Stimulated activated CD8-positive, alpha-beta memory T cell treated with anti-CD3 and anti-CD28 coated beads, Interleukin-7, amount 100 ng/mL, for 48 hours (primary cell): ENCODE data around the gene TFCP2L1.

ENCODE experiments used
- DNase-seq, 2 donors: peaks; one replicate each; pipeline ENCODE4 v3.0.0-alpha.2; 2020; ENCODE audit warnings: low read depth in 1 of 2; ENCODE audit errors: extremely low read depth in 1 of 2

TFCP2L1 gene

DNA sequence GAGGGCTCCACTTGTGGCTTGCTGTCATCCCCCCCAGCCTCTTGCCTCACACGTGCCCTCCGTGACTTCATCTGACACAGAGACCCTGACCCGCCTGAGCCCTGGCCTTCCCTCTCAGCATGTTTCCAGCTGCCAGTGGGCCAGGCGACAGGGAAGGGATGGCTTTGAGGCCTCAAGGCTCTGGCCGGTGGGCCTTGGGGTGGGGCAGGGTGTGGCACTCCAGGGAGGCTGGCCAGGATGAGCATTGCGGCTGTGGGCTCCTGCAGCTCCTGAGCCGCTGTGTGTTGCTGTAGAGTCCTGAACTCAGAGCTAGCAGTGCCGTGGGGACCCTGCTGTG is 85.0 kb downstream of the TFCP2L1 start:
- no peak for DNase-seq

DNA sequence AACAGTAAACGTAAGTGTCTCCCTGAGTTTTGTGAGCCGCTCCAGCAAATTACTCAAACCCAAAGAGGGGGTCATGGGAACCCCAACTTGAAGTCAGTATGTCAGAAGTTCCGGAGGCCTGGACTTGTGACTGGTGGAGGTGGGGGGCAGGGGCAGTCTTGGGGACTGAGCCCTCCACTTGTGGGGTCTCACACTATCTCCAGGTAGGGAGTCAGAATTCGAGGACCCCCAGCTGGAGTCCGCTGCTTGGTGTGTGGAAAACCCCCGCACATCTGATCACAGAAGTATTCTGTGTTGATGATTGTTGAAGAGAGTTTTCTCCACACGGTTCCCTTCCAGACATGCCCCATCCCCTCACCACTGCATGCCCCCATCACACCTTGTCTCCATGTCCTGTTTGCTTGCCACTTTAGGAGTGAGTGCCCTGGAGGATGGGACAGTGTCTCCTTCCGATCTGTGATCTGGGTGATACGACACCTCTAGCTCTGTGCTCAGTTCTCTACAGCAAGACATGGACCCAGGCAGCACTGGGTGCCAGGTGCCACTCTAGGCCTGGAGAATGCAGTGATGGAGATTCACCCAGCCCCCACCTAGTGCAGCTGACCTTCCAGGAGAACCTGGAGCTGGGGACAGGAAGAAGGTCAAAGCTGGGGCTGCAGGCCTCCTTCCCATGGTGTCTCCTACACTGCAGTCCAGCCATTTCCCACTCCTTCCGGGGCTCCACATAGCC is 85.6 kb downstream of the TFCP2L1 start:
- no peak for DNase-seq

DNA sequence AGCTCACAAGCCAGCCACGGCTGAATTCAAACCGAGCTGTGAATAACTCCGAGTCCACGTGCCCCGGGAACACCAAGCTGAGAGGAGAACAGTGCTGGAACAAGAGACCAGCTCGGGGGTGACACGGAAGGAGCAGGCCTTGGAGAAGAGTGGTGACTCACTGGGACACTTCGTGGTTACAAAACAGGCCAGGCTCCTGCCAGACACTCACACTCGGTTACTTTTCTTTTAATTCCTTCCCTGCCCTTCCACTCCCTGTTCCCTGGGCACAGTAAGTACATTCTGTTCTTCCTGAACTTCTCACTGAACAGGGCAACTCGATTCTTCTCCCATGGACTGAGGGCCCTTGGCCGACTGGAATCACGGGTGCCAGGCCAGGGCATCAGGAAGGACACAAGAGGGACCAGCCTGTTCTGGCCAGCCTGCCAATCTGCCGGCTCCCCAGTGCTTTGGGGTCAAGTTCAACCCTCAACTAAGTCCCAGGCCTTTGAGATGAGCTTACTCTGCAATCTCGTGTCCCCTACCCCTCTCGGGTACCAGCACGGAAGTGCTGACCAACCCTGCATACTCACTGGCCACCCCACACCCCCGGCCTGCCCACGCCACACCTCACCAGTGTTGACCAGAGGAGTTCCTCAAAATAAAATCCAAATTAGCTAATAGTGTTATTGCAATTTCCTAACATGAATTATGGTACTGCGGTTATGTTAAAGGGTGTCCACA is 87.5 kb downstream of the TFCP2L1 start:
- DNase-seq = no peak

DNA sequence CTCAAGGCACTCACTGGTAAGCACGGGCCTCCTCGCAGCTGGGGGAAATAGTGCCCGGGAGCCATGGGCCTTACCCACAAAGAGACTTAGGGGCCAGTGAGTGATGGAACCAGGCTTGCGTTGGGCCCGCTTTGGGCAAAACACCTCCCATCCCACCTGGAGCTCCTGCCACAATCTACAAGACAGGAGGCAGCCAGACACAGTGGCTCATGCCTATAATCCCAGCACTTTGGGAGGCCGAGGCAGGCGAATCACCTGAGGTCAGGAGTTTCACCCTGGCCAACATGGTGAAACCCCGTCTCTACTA is 88.2 kb downstream of the TFCP2L1 start:
- DNase-seq = no peak

DNA sequence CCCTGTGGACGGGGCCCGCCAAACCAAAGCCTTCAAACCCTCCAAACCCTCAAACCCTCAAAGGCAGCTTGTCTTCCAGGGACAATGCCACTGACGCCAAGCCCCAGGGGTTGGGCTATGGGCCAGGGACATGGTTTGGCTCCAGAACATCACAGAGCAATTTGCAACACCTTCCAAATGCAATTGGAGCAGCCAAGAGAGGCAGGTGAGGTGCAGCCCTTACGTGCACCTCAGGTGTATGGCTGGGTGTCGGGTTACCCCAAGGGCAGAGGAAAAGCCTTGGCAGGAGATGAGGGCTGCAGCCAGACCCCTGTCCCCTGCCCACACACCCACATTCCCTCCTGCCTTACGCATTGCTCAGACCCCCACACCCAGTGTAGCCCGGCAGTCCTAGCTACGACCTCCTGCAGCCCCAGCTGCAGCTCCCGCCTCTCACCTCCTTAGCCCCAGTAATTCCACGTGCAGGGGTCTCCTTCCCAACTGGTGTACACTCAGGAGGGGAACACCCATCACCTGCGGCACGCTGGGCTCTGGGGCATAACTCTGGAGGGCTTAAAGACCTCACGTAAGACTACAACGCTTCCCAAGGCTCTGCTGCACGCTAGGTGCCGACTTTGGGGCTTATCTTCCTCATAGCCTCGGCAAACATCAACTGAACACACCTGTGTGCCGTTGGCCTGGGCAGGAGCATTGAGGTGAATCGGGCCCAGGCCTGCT is 88.7 kb downstream of the TFCP2L1 start:
- DNase-seq = no peak

DNA sequence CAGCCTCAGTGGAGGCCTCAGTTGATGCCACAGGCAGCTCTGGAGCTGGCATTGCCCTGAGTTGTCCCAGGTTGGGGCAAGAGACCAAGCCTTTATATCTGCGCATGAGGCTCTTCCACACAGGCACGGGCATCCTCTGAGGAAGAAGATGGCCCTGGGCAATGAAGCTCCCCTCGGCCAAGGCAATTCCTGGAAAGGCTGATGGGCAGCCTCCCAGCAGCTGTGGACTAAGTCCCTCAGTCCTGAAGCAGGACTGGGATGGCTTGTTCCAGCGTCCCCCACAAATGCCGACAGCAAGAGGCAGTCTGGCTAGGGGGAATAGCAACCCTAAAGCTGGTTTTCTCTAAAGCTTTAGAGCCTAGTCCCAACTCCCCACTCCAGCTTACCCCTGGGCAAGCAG is 90.0 kb downstream of the TFCP2L1 start:
- DNase-seq = no peak

DNA sequence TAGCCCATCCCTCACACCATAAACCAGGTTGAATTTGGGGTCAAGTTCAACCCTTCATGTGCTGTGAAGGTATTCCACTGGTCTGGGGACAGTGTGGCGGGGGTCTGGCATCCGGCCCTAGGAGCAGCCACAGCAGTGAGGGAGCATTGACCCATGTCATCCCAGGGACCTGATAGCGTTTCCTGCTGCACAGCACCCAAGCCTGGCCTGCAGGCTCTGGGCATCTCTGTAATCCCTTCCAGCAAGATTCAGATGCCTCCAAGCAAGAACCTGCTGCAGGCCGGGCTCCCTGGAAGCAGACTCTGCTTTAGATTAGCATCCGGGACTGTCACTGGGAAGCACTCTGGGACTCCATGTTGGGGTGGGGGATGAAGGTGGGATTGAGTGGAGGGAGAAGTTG is 90.4 kb downstream of the TFCP2L1 start:
- DNase-seq = no peak

DNA sequence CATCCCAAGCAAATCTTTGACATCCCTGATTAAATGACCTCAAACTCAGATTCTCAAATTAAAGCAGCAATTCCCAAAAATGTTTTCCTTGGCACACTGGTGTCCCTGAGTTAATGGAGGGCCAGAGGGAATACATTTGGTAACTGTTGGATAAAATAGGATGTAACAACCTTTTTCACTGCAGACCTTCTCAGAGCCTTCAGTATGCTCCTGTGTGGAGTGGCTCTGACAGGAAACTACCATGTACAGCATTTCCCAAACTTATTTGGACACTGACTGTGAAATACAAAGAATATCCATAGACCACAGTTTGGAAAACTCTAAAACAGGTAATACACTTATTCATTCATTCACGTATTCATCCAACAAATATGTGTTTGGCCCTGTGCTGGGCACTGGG is 91.8 kb downstream of the TFCP2L1 start:
- DNase-seq = no peak

DNA sequence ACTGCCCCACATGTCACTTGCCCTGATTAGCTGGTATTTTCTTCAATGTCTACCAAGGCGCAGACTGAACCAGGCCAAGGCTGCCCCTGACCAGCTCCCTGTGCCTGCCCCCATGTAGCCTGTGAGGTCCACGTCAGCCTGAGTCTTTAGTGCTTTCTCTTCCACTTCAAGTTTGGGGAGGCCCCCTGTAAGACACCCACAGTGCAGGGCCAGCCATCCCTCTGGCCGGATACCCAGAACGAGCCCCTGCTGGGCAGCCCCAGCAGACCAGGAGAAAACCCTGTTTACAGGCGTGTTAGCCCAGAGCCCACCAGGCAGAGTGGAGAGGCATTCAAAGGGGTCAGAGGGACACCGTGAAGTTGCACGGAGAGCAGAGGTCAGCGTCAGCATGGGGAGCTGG is 92.4 kb downstream of the TFCP2L1 start:
- DNase-seq = no peak

DNA sequence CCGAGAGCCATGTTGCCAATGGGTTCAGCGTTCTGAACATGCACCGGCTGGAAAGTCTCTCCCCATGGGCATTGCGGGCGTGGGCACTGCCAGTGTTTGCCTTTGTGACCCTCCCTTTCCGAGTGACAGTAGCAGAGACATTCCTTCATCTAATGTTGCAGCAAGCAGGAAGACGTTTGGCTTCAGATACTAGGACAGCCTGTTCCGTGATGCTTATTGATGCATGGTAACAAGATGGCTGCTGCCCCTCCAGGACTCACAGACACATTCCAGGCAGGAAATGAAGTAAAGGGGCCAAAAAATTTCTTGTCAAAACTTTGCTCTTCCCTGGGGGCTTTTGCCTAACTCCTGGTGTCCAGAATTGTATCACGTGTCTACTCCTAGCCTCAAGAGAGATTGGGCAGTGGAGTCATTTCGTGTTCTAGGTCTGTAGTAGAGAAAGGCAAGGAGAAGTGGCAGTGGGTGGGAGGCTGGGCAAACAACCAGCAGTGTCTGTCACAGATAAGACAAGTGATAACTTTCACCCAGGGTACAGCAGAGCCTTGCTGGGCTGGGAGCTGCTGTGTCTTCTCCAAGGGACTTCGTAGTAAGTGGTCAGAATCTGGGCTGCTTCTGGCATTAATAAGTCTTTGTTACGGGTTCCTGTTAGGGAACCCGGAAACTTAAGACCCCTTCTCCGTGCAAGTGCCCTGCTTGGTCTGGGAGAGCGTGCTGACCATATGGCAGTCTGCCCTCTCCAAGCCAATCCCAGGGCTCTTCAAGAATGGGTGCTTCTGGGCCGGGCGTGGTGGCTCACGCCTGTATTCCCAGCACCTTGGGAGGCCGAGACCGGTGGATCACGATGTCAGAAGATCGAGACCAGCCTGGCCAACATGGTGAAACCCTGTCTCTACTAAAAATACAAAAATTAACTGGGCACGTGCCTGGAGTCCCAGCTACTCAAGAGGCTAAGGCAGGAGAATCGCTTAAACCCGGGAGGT is 93.5 kb downstream of the TFCP2L1 start:
- no peak for DNase-seq

DNA sequence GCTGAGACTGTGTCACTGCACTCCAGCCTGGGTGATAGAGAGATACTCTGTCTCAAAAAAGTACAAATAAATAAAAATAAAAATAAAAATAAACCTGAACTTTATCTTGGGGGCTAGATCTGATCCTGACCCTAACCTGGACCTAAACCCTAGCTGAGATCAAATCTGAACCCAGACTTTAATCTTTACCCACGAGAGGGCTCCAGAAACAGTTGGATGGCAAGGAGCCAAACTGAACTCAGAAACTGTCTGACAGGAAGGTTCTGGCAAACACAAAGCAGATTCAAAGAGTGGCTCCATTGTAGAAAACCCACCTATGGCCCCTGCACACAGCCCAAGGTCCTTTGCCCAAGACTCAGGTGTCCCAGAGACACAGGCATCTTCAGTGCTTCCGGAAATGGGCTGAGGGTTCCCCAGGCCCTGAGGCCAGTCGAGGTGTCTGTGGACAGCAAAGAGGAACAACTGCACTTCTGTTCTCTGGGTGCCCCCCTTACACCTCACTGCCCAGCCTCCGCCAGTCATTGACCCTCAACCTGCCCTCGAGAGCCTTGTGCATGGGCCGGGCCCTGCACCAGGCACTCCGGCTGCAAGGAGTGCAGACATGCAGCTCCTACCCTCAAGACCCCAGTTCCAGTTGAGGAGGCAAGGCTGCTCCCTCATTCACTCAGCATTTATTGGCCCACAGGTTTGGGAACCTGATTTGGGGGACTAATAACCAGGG is 95.2 kb downstream of the TFCP2L1 start:
- DNase-seq = no peak

DNA sequence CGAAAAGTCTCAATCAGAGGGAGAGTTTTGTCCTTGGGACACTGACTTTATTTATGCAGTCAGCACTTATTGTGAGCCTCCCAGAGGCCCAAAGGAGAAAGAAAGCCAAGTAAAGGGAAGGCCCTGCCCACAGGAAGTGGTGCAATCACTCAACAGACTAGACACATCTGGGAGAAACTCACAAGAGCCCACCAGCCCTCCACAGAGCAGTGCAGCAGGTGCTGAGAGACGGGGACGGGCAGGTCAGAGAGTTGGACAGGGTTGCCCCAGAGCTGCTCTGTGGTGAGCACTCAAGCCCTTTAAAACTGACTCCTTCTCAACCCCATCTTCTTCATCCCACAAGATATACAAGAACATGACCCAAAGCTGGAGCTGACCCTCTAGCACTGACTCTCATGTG is 96.0 kb downstream of the TFCP2L1 start:
- no peak for DNase-seq

DNA sequence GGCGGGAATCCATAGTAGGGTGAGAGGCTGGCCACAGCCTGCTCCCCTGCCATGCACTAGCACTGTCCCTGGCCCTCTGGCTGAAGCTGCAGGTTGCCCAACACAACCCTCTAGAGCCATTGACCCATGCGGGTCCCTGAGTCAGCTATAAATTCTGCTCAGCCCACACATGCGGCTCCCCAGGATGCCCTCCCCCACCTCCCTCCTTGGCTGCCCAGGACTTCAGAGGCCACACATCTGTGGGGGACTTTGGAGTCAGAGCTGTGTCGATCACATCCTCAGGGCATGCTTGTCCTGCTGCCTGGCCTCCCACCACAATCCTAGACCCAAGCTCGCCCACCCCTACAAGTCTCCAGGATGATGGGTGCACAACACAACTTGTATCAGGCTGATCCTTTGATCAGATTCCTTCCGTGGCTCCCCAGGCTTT is 97.0 kb downstream of the TFCP2L1 start:
- DNase-seq = no peak

DNA sequence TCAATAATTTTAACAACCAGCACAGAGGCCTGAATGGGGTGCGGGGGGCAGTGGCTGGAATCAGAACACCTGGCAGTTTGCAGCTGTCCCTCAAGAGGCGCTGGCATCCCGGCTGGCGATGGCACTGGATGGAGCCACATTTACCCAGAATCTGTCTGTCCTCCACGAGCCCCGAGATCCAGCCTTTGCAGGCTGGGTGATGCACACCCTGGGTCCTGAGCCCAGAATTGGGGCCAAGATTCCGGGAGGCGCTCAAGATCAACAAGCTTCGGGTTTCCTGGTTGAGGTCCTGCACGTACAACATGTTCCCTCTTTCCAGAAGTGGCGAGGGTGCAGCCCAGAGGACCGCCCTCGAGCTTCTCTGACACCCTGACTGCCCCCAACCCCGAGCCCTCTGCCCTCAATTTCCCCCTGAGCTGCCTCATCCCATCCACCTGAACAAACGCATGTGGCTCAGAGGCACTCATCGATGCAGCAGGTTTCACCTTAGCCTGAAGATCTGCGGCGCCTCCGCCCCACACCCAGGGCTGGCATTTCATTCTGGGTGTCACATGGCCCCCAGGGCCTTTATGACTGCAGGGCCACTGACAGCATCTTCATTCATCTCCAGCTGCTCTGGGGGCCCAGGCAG is 97.5 kb downstream of the TFCP2L1 start:
- no peak for DNase-seq

DNA sequence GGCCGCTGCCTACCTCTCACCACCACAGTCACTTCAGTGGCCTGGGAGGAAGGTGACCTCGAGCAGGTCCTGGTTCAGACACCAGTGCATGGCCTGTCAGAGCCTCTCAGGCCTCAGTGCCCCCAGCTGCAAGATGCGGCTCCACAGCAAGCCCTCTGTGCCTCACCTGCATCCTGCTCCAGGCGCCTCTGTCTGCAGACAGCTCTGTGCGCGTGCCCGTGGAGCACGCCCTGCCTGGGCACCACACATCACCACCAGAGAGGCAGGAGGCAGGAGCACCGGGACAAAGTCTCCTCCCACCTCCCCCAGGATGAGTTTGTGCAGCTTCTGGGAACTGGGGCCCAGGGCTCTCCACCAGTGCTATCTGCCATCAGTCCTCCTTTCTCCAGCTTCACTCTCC is 98.7 kb downstream of the TFCP2L1 start:
- no peak for DNase-seq

DNA sequence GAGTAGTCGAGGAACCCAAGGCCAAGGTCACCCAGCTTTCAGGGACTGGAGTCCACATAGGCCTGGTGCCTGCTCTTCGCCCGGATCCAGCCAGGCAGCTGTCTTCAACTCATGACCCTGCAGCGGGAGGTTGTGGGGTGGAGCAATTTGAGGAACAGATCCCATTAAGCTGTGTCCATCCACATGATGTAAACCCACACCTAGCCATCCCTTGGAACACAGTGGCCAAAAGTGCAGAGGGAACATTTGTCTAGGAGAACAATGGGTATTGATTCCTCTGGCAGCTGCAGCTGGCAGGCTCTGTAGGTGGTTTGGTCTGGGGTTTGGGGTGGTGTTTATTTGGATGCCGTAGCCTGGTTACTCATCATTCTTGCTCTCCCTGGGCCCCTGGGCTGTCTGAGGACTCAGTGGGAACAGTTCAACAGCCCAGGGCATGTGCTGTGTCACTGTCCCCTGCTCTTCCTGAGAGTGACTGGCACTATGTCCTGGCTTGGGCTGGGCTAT is 99.4 kb downstream of the TFCP2L1 start:
- DNase-seq = no peak

DNA sequence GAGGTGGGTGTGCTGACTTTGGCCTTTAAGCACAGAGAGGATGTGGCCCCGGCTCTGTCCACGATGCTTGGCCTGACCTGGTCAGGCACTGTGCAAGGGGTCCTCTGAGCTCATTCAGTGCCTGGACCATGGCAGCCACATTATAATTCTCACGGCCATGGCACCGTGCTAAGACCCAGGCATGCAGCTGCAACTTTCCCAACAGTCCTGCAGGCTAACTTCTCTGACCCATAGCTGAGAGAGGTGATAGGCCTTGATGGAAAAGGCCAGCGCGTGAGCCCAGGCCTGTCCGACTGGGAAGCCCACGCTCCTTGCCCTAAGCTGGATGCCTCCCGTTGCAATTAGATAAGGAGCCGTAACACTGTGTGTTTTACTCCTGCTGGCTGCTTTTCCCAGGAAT is 99.9 kb downstream of the TFCP2L1 start:
- no peak for DNase-seq

DNA sequence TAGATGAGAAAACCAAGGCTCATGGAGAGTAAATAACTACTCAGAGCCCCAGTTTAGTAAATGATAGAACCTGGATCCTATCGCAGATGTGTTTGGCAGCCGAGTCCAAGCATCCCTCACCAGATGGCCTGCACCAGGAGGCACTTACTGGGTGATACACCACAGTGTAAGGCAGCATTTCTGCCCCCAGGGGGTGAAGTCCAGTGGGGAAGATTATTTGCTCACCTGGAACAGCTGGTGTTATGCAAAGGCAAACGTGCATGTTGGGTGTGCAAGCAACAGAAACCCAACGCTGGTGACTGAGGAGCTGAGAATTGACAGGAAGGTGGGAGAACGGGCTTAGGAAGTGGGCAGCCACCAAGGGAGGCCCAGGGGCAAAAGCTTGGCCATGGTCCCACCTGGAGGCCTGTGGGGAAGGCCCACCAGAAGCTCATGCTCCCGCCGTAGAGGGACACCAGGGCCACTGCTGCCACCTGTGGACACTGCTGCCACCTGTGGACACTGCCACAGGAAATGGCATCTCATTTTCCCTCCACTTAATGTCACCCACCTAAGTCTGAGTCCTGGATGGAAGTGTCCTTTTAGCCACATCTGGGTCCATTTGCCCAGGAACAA is 100.6 kb downstream of the TFCP2L1 start:
- no peak for DNase-seq

DNA sequence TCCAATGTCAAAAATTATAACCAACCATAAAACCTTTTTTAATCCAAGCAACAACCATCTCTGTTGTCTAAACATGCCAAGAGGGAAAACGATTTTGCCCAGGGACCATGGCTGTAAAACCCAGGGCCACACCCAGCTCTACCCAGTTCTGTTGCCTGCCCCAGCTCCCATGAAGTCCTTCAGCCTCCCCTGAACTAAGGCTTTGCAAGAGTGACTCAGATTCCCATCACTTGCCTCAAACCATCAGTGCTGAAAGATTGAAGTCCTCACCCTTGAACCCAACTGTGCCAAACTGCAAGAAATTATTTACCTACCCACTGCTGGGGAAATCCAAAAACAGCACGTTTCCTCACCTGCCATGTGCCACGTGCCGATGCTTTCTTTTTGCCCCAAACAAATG is 102.5 kb downstream of the TFCP2L1 start:
- DNase-seq = no peak
